HG02885 (cell line): ENCODE measurements around the gene RNF111.
"Not testable (repeated sequence)": the region's sequence is repeated elsewhere in the genome, so short reads cannot be mapped to it uniquely, and the experiment has no call there.

Source experiments
- ATAC-seq: cut with Tn5 transposase; IDR thresholded peaks from one replicate; pipeline ENCODE4 v1.9.1; 2021; ENCODE audit warnings: mild to moderate bottlenecking; ENCODE audit not compliant: unreplicated experiment, poor library complexity

Gene RNF111

GRCh38 chr15:59124261-59124660 is 136.8 kb downstream of the RNF111 start:
- ATAC-seq = no peak

GRCh38 chr15:59125683-59126082 is 138.2 kb downstream of the RNF111 start:
- not testable (repeated sequence) for ATAC-seq

- not testable (repeated sequence) for ATAC-seq
Observed at GRCh38 chr15:59127255-59127654, 139.8 kb downstream of the RNF111 start.

GRCh38 chr15:59131456-59131855 is 144.0 kb downstream of the RNF111 start:
- ATAC-seq = no peak

GRCh38 chr15:59131969-59132562 is 144.6 kb downstream of the RNF111 start:
- ATAC-seq = no peak

- no peak for ATAC-seq
Observed at GRCh38 chr15:59133929-59134427, 146.5 kb downstream of the RNF111 start.

- no peak for ATAC-seq
Observed at GRCh38 chr15:59137566-59137965, 150.1 kb downstream of the RNF111 start.

- peak; percentile 51 for ATAC-seq
Observed at GRCh38 chr15:59138243-59138642, 150.8 kb downstream of the RNF111 start.

GRCh38 chr15:59140422-59141226 is 153.2 kb downstream of the RNF111 start:
- no peak for ATAC-seq

GRCh38 chr15:59143281-59143680 is 155.8 kb downstream of the RNF111 start:
- no peak for ATAC-seq

GRCh38 chr15:59144594-59144993 is 157.1 kb downstream of the RNF111 start:
- ATAC-seq = not testable (repeated sequence)
